A549 (cell line): Measurements from ENCODE around the gene ADAMTS20. TPM values are rescaled to one million over a fixed set of nuclear protein-coding genes. Genes with fewer than 3 reads are reported as not detected.

Source experiments
- ATAC-seq, 2 experiments: fragments of 200-7000 bp in 1 of 2; fragments of >200 bp in 1 of 2; cut with Nextera tagmentation in 1 of 2; cut with Tn5 transposase in 1 of 2; 3 replicates each; pipeline versions ENCODE4 v1.8.0 to v1.9.1; 2018 to 2020; ENCODE audit warnings: mild to moderate bottlenecking in 1 of 2, moderate library complexity in 1 of 2
- CTCF ChIA-PET: fragments of 300-600 bp; sonication (Branson Sonifier 250); formaldehyde crosslinking; extraction: SDS; loops from one replicate; lab custom pipeline; 2021; ENCODE audit warnings: antibody characterized with exemption, inconsistent platforms; lab: Yijun Ruan, JAX
- POLR2A ChIA-PET: fragments of 350-600 bp; formaldehyde crosslinking; extraction: SDS; loops from one replicate; lab custom pipeline; 2021; ENCODE audit warnings: antibody characterized with exemption, inconsistent platforms; lab: Yijun Ruan, JAX
- DNase-seq, 2 experiments: peaks; one replicate each; pipeline versions ENCODE4 v3.0.0 to v3.0.0-alpha.2; 2011 to 2016; ENCODE audit warnings: low read depth in 1 of 2, low spot score in 1 of 2
- FAIRE-seq: peaks from 2 replicates; lab custom pipeline; 2011; peaks lifted over from hg19 to GRCh38; lab: Jason Lieb, UNC
- H3K27ac ChIP-seq, 2 experiments: fragments of >200 bp; sonication (Bioruptor Twin); formaldehyde crosslinking; 3 replicates each; pipeline ENCODE4 v1.5.1; 2016 to 2017
- H3K4me1 ChIP-seq: fragments of >200 bp; sonication (Bioruptor Twin); formaldehyde crosslinking; 3 replicates; pipeline ENCODE4 v1.6.1; 2016
- H3K4me2 ChIP-seq: fragments of >200 bp; sonication (Bioruptor Twin); formaldehyde crosslinking; 3 replicates; pipeline ENCODE4 v1.6.1; 2016
- H3K4me3 ChIP-seq: fragments of >200 bp; sonication (Bioruptor Twin); formaldehyde crosslinking; 3 replicates; pipeline ENCODE4 v1.5.1; 2016
- H3K9me3 ChIP-seq: fragments of >200 bp; sonication (Bioruptor Twin); formaldehyde crosslinking; 3 replicates; pipeline ENCODE4 v1.6.1; 2016
- CEBPB ChIP-seq, 2 experiments: fragments of >200 bp in 1 of 2; sonication (Bioruptor Twin) in 1 of 2; formaldehyde crosslinking in 1 of 2; IDR thresholded peaks; 2 replicates each; pipeline ENCODE4 v1.6.1; 2012 to 2016
- CHD2 ChIP-seq: fragments of 150-350 bp; IDR thresholded peaks from 2 replicates; pipeline ENCODE4 v1.6.1; 2014; ENCODE audit warnings: low read length; ENCODE audit not compliant: partially characterized antibody
- EHF ChIP-seq: fragments of 250-450 bp; sonication (Bioruptor Pico); IDR thresholded peaks from 2 replicates; pipeline ENCODE4 v1.5.0; 2020; ENCODE audit warnings: mild to moderate bottlenecking
- EHMT2 ChIP-seq: fragments of 200-600 bp; sonication (generic); IDR thresholded peaks from 2 replicates; pipeline ENCODE4 v1.6.1; 2016; ENCODE audit warnings: antibody characterized with exemption, low read depth, mild to moderate bottlenecking, moderate library complexity
- EP300 ChIP-seq, 2 experiments: fragments of >200 bp; sonication (Bioruptor Twin); formaldehyde crosslinking; IDR thresholded peaks; 2 replicates in 1 of 2; 3 replicates in 1 of 2; pipeline ENCODE4 v1.6.1; 2016 to 2017
- FOSL2 ChIP-seq, 2 experiments: fragments of 450-650 bp in 1 of 2; fragments of >200 bp in 1 of 2; sonication (Bioruptor Twin) in 1 of 2; formaldehyde crosslinking; IDR thresholded peaks; 2 replicates each; pipeline versions ENCODE4 v1.5.0 to v1.6.1; 2016 to 2020; ENCODE audit warnings: mild to moderate bottlenecking in 1 of 2, moderate library complexity in 1 of 2
- FOXS1 ChIP-seq: fragments of 250-450 bp; sonication (Bioruptor Pico); IDR thresholded peaks from 2 replicates; pipeline ENCODE4 v1.5.0; 2020; ENCODE audit warnings: mild to moderate bottlenecking, moderate library complexity
- GATA3 ChIP-seq: IDR thresholded peaks from 2 replicates; pipeline ENCODE4 v1.6.1; 2012; ENCODE audit warnings: borderline replicate concordance
- HEYL ChIP-seq: fragments of 250-450 bp; sonication (Bioruptor Pico); IDR thresholded peaks from 2 replicates; pipeline ENCODE4 v1.8.0; 2021; ENCODE audit warnings: mild to moderate bottlenecking, moderate library complexity
- HOXB13 ChIP-seq: fragments of 250-450 bp; sonication (Bioruptor Pico); IDR thresholded peaks from 2 replicates; pipeline ENCODE4 v1.5.0; 2020; ENCODE audit warnings: low read depth, mild to moderate bottlenecking, moderate library complexity
- HOXB5 ChIP-seq: fragments of 250-450 bp; sonication (Bioruptor Pico); IDR thresholded peaks from 2 replicates; pipeline ENCODE4 v1.5.0; 2020; ENCODE audit warnings: mild to moderate bottlenecking, moderate library complexity
- JUN ChIP-seq, 2 experiments: fragments of >200 bp; sonication (Bioruptor Twin); formaldehyde crosslinking; IDR thresholded peaks; 2 replicates in 1 of 2; 3 replicates in 1 of 2; pipeline ENCODE4 v1.6.1; 2016 to 2017
- KDM1A ChIP-seq: fragments of 200-600 bp; sonication (generic); IDR thresholded peaks from 2 replicates; pipeline ENCODE4 v1.6.1; 2016; ENCODE audit warnings: low read depth, mild to moderate bottlenecking
- MYC ChIP-seq: IDR thresholded peaks from 2 replicates; pipeline ENCODE4 v1.6.1; 2012; ENCODE audit warnings: mild to moderate bottlenecking, inconsistent platforms, low read length, improper control_type of control experiment, borderline replicate concordance
- NR3C1 ChIP-seq: fragments of >200 bp; sonication (Bioruptor Twin); formaldehyde crosslinking; IDR thresholded peaks from 3 replicates; pipeline ENCODE4 v1.6.1; 2017
- PHF8 ChIP-seq: fragments of 200-600 bp; sonication (generic); IDR thresholded peaks from 2 replicates; pipeline ENCODE4 v1.6.1; 2016; ENCODE audit warnings: low read depth, mild to moderate bottlenecking, antibody characterized with exemption, moderate library complexity, borderline replicate concordance
- POLR2A ChIP-seq: IDR thresholded peaks from 2 replicates; pipeline ENCODE4 v1.6.1; 2012; ENCODE audit warnings: mild to moderate bottlenecking, low read length
- POLR2AphosphoS2 ChIP-seq: conservative IDR thresholded peaks from 2 replicates; pipeline ENCODE4 v1.6.1; 2012; ENCODE audit warnings: low read length, improper control_type of control experiment, inconsistent platforms
- RAD21 ChIP-seq, 2 experiments: fragments of >200 bp in 1 of 2; sonication (Bioruptor Twin) in 1 of 2; formaldehyde crosslinking in 1 of 2; IDR thresholded peaks in 1 of 2; conservative IDR thresholded peaks in 1 of 2; 2 replicates in 1 of 2; 3 replicates in 1 of 2; pipeline ENCODE4 v1.6.1; 2012 to 2018; ENCODE audit warnings: inconsistent platforms in 1 of 2
- RARB ChIP-seq: fragments of 250-450 bp; sonication (Bioruptor Pico); IDR thresholded peaks from 2 replicates; pipeline ENCODE4 v1.8.0; 2021; ENCODE audit warnings: mild to moderate bottlenecking, moderate library complexity
- RNF2 ChIP-seq: fragments of 200-600 bp; sonication (generic); IDR thresholded peaks from 2 replicates; pipeline ENCODE4 v1.6.1; 2016; ENCODE audit warnings: low read depth, mild to moderate bottlenecking, antibody characterized with exemption, moderate library complexity, borderline replicate concordance
- SMC3 ChIP-seq: fragments of >200 bp; sonication (Bioruptor Twin); formaldehyde crosslinking; IDR thresholded peaks from 3 replicates; pipeline ENCODE4 v1.6.1; 2018; ENCODE audit warnings: inconsistent platforms
- SREBF2 ChIP-seq: fragments of 450-650 bp; IDR thresholded peaks from 2 replicates; pipeline ENCODE4 v1.6.1; 2014; ENCODE audit warnings: mild to moderate bottlenecking, moderate library complexity
- TFCP2L1 ChIP-seq: fragments of 250-450 bp; sonication (Bioruptor Pico); IDR thresholded peaks from 2 replicates; pipeline ENCODE4 v1.5.0; 2021; ENCODE audit warnings: mild to moderate bottlenecking
- TP53 ChIP-seq: fragments of 250-450 bp; sonication (Bioruptor Pico); IDR thresholded peaks from 2 replicates; pipeline ENCODE4 v1.5.0; 2021; ENCODE audit warnings: mild to moderate bottlenecking, moderate library complexity
- ZFP36 ChIP-seq: fragments of 450-650 bp; IDR thresholded peaks from 2 replicates; pipeline ENCODE4 v1.6.1; 2014; ENCODE audit warnings: borderline replicate concordance; ENCODE audit not compliant: partially characterized antibody
- WGBS: methylation state at CpG from one replicate; pipeline ENCODE4 v1.1.6; 2017; ENCODE audit errors: missing lambda C conversion rate; 5-methylcytosine and 5-hydroxymethylcytosine counted together
- polyA plus RNA-seq, 4 experiments: library from polyadenylated mRNA; depleted of rRNA in 3 of 4; stranded (reverse); fragments of >200 nt; fragmentation: RNase III in 1 of 4; extraction: RNeasy Plus Mini Kit Qiagen cat#74134 plus additional on column Dnase treatment in 1 of 4; gene quantifications; 2 replicates in 3 of 4; 3 replicates in 1 of 4; pipeline ENCODE4 v1.2.3, GENCODE V29; 2011 to 2017
- TF ChIP-seq, protein P1 (sequence below): fragments of >200 bp; sonication (Bioruptor Twin); formaldehyde crosslinking; IDR thresholded peaks from 3 replicates; pipeline ENCODE4 v1.6.1; 2016
- TF ChIP-seq, protein P2 (sequence below): fragments of >200 bp; sonication (Bioruptor Twin); formaldehyde crosslinking; IDR thresholded peaks from 2 replicates; pipeline ENCODE4 v1.6.1; 2016
- TF ChIP-seq, protein P3 (sequence below): IDR thresholded peaks from 2 replicates; pipeline ENCODE4 v1.6.1; 2012
- TF ChIP-seq, protein P4 (sequence below): fragments of 150-350 bp; IDR thresholded peaks from 2 replicates; pipeline ENCODE4 v1.6.1; 2014; ENCODE audit warnings: low read depth, mild to moderate bottlenecking, low read length

Gene ADAMTS20
- polyA plus RNA-seq, 2 of the 4 experiments (the other 2 are of a cell fraction) = not detected

DNA sequence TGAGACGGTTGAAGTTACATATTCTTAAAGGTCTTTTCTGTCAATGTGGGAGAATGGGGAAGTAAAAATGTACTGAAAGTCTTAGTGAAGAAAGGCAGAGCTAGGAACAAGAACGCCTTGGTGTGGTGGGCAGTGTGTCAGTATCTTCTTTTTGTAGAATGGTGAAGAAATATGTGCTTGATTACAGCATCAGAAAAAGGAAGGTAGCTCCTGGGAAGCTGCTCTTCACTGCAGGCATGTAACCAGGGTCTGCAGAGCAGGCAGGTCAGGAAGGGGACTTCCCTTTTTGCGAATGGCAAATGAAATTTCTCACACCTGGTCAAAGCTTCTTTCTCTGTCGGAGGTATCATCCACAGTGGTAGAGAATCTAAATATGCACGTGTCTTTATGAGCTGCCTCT is 226.2 kb downstream of the ADAMTS20 start:
- DNase-seq (no peak), FAIRE-seq (no peak), ATAC-seq (no peak)
- POLR2A ChIA-PET = no interaction called here
- CTCF ChIA-PET = no interaction called here
- no peaks in the 10 kb centered on the region for H3K4me1 ChIP-seq
- TF ChIP-seq EP300 (IDR thresholded peaks at IDR 0.05) (no peak), SMC3 (no peak), CEBPB (IDR thresholded peaks at IDR 0.05) (no peak), MYC (no peak), HOXB5 (CRISPR knock-in tag) (no peak), JUN (IDR thresholded peaks at IDR 0.05) (no peak), NR3C1 (no peak), RNF2 (no peak), TP53 (CRISPR knock-in tag) (no peak), RARB (CRISPR knock-in tag) (no peak), RAD21 (conservative IDR thresholded peaks at IDR 0.05 in 1 of 2, IDR thresholded peaks at IDR 0.05 in 1 of 2) (no peak), HEYL (CRISPR knock-in tag) (no peak), FOSL2 (IDR thresholded peaks at IDR 0.05) (no peak), FOSL2 (CRISPR knock-in tag; IDR thresholded peaks at IDR 0.05) (no peak), POLR2AphosphoS2 (no peak)
- TF ChIP-seq, protein P1, sequence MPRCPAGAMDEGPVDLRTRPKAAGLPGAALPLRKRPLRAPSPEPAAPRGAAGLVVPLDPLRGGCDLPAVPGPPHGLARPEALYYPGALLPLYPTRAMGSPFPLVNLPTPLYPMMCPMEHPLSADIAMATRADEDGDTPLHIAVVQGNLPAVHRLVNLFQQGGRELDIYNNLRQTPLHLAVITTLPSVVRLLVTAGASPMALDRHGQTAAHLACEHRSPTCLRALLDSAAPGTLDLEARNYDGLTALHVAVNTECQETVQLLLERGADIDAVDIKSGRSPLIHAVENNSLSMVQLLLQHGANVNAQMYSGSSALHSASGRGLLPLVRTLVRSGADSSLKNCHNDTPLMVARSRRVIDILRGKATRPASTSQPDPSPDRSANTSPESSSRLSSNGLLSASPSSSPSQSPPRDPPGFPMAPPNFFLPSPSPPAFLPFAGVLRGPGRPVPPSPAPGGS = no peak
- TF ChIP-seq, protein P2, sequence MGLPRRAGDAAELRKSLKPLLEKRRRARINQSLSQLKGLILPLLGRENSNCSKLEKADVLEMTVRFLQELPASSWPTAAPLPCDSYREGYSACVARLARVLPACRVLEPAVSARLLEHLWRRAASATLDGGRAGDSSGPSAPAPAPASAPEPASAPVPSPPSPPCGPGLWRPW = no peak
- TF ChIP-seq, protein P3, sequence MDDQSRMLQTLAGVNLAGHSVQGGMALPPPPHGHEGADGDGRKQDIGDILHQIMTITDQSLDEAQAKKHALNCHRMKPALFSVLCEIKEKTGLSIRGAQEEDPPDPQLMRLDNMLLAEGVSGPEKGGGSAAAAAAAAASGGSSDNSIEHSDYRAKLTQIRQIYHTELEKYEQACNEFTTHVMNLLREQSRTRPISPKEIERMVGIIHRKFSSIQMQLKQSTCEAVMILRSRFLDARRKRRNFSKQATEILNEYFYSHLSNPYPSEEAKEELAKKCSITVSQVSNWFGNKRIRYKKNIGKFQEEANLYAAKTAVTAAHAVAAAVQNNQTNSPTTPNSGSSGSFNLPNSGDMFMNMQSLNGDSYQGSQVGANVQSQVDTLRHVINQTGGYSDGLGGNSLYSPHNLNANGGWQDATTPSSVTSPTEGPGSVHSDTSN = no peak
- H3K4me3 ChIP-seq = no peak overlapping the region
- 0 out of 3 replicates have a peak, but pooled peaks cover 3% of the 10 kb centered on the region for H3K9me3 ChIP-seq
- H3K27ac ChIP-seq = no peak overlapping the region
- 10% methylated on average over 5 of the region's 5 CpGs for WGBS
- no peak overlapping the region for H3K4me2 ChIP-seq

DNA sequence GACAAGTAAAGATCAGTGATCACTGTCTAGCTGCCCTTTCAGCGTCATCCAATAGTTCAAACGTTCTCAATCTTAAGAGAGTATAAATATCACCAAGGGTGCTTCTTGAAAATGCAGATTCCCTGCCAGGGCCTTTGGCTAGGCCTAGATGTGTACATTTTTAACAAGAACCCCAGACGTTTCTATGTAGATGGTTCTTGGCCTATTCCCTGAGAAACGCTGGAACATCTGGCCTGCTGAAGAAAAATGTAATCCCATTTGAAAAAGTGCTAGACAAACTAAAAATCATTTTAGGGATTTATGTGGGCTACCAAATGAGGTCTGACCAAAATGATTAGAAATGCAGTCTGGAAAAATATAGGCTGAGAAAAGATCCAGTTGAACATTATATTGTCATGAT is 231.7 kb downstream of the ADAMTS20 start:
- FAIRE-seq (no peak), ATAC-seq (no peak), DNase-seq (no peak)
- no peak overlapping the region for H3K4me2 ChIP-seq
- TF ChIP-seq PHF8 = no peak
- TF ChIP-seq KDM1A = no peak
- TF ChIP-seq TFCP2L1 = no peak
- TF ChIP-seq POLR2A = no peak
- no peak for TF ChIP-seq CHD2
- 43% methylated on average over 4 of the region's 4 CpGs for WGBS
- H3K4me1 ChIP-seq = no peaks in the 10 kb centered on the region
- no peak overlapping the region for H3K27ac ChIP-seq
- no peak overlapping the region for H3K4me3 ChIP-seq
- ChIA-PET CTCF (no interaction called here), POLR2A (no interaction called here)
- H3K9me3 ChIP-seq = 0 out of 3 replicates have a peak, but pooled peaks cover under 1% of the 10 kb centered on the region

DNA sequence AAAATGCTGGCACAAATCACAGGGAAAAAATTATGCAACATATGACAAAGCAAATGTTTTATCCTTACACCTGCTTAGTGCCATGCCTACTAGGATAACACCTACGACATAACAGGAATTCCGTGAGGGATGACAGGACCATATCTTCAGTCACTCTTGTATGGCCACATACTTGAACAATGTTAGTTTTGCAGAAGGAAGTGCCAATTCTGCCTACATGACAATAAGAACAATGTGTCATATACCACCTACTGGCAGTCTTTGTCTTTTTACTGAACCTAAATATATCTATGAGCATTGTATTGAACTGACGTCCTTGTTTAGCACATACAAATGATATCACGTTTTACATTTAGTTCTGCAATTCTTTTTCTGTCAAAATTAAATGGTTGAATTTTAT is 234.0 kb downstream of the ADAMTS20 start:
- no peak overlapping the region for H3K27ac ChIP-seq
- H3K9me3 ChIP-seq = no peaks in the 10 kb centered on the region
- ChIA-PET POLR2A (no interaction called here), CTCF (no interaction called here)
- H3K4me3 ChIP-seq = no peak overlapping the region
- no peak for DNase-seq
- TF ChIP-seq, protein P2 = no peak
- TF ChIP-seq FOXS1 (CRISPR knock-in tag) (no peak), ZFP36 (no peak), RNF2 (no peak), HOXB13 (no peak), EHF (no peak), CEBPB (IDR thresholded peaks at IDR 0.05) (no peak), GATA3 (no peak), SREBF2 (no peak), EHMT2 (no peak)
- TF ChIP-seq, protein P4, sequence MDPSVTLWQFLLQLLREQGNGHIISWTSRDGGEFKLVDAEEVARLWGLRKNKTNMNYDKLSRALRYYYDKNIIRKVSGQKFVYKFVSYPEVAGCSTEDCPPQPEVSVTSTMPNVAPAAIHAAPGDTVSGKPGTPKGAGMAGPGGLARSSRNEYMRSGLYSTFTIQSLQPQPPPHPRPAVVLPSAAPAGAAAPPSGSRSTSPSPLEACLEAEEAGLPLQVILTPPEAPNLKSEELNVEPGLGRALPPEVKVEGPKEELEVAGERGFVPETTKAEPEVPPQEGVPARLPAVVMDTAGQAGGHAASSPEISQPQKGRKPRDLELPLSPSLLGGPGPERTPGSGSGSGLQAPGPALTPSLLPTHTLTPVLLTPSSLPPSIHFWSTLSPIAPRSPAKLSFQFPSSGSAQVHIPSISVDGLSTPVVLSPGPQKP = no peak
- no peak for ATAC-seq
- no peak overlapping the region for H3K4me2 ChIP-seq
- no peaks in the 10 kb centered on the region for H3K4me1 ChIP-seq
- WGBS = 22% methylated on average over 4 of the region's 4 CpGs
- FAIRE-seq = no peak
